AG08396 (cell line): ENCODE data around the gene COTL1.
"Not testable (repeated sequence)": the region's sequence is repeated elsewhere in the genome, so short reads cannot be mapped to it uniquely, and the experiment has no call there.

Experiments
- DNase-seq: peaks from one replicate; pipeline ENCODE4 v3.0.0; 2012; ENCODE audit warnings: low spot score, mixed read lengths

Gene COTL1

DNA sequence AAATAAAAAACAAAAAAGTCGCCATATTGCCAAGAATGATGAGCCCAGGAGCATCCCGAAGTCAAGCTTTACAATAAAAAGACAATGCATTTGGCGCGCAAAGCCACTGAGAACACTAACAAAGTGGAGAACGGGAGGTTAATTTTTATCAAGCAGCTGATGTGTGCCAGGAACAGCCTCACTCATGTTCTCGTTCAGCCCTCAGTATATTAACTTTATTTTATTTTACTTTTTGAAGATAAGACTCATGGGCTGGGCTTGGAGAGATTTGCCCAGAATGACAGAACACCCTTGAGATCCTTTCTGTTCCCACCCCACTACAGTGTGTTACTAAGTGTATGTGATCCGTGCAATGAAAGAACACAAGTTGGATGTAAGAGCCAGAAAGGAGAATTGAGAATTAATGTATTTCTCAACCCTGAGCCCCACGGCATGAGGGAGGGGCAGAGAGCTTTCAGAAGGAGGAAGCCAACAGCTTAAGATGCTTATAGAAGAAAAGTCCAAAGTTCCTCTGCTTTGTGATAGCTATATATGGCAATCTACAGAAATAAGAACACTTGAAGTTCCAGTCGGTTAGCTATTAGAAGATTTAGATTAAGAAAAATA lies 48.4 kb downstream of the COTL1 start:
- no peak for DNase-seq

DNA sequence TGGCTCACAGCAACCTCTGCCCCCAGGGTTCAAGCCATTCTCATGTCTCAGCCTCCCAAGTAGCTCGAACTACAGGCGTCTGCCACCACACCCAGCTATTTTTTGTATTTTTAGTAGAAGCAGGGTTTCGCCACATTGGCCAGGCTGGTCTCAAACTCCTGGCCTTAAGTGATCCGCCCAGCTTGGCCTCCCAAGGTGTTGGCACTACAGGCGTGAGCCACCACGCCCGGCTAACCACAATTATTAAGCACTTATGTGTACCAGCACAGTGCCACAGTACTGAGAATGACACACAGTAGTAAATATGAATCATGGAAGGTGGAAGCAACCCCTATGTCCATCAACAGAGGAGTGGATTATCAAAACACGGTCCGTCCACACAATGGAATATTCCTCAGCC lies 49.8 kb downstream of the COTL1 start:
- no peak for DNase-seq

DNA sequence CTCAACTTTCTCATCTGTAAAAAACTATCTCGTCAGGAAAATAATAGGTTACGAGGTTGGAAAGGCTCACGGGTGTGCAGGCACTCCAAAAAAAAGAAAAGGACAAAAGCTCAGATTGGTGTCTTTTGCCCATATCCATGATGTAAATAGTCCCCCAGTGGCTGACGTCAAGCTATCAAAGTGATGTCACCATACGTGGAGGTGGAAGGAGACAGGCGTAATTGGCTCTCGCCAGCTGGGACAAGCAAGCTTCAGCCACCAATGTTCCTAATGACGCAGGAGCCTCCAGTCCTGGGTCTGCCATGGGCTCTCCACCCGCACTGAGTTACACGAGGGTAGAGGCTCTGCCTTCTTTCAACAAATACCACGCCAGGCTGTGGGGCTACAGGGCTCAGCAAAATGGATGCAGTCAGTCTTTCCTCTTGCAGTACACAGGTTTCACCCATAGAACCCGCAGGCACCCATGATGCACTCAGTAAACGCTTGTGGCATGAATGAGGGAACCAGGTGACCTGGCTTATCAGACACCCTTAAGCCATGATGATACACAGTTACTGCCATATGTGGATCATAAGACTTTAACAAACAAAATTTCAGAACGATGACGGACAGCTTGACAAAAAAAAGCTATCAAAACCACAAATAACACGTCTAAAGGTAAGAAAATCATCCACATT lies 50.5 kb downstream of the COTL1 start:
- no peak for DNase-seq

DNA sequence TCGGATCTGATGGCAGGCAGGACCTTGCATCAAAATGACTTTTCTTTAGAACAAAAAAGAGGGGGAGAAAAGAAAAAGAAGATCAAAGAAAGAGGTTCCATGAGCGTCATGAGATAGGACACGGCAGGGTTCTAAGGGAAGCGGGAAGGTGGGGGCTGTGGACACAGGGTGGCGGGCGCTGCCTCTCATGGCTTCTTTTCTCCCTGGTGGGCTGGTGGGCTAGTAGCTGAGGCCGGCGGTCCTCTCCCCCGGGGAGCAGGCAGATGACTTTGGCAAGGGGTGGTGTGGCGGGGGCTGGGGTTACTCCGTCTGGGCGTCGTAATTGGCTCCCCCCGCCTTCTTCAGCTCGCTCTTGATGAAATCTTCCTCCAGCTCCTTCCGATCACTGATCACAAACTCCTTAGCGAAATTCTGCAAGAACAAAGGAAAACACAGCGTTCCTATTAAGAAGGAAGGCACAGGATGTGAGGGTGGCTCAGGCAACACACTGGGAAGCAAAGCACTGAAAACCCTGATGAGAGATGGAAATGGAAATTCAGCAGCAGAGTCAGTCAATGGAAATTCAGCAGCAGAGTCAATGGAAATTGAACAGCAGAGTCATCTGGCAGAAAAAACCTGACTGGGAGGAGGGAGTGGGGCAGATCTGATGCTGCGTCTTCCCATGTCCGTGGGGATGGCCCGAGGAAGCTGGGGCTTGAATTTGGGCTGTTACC lies 51.2 kb downstream of the COTL1 start:
- no peak for DNase-seq

DNA sequence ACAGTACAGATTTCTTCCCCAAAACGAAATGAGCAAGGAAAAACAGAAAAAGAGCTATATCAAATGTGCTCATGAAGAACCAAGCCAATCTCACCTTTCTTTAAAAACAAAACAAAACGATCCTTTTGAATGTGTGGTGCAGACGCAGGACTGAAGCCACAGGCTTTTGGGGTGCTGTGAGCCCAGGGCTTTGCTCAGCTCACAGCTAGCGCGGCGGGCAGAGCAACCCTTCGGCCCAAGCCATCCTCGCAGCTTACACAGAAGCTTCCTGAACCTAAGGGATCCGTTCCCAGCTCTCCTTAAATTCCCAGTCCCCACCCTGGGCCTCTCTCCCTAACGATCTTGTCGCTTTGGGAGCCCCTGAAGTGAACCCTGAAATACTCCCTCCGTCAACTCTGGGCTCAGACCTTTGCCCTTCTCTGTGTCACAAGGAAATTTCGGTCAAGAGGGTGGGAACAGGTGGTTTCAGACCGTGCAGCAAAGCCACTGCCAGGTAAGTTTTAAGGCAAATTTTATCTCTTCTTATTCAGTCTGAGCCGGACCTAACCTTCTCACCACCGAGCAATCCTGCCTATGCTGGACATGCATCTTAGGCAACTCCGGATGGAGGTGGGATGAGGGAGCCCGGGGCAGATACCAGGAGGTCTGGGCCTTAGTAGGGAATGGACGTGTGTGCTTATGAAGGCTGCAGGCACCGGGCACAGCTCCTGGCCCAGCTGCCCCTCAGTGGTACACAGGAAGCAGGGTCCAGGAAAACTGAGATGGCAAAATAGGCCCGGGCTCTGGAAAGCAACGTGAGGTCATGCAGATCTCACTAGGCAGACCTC lies 52.0 kb downstream of the COTL1 start:
- DNase-seq = no peak

DNA sequence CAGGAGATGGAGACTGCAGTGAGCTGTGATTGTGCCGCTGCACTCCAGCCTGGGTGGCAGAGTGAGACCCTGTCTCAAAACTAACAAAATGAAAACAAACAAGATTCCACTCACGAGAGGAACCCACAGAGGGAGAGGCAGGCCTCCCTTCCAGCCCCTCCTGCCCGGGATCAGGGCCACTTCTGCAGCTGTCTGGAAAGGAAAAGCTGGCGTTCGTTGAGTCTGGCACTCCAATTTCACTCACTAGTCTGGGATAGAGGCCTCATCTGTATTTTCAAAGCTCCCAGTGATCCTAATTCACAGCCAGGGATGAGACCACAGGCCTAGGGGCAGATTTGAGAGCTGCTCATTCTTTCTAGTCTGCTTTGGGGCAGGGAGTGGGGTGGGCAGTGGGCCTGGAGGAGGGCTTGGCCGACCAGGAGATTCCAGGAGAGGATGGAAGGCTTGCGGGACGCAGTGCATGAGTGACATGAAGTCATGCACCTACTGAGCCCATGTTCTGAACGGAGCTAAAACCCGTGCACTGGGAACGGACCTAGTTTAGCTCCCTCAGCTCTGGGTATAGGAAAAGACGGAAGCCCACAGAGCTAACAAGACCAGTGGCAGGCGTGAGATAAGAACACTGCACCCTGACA lies 54.0 kb downstream of the COTL1 start:
- DNase-seq = no peak

DNA sequence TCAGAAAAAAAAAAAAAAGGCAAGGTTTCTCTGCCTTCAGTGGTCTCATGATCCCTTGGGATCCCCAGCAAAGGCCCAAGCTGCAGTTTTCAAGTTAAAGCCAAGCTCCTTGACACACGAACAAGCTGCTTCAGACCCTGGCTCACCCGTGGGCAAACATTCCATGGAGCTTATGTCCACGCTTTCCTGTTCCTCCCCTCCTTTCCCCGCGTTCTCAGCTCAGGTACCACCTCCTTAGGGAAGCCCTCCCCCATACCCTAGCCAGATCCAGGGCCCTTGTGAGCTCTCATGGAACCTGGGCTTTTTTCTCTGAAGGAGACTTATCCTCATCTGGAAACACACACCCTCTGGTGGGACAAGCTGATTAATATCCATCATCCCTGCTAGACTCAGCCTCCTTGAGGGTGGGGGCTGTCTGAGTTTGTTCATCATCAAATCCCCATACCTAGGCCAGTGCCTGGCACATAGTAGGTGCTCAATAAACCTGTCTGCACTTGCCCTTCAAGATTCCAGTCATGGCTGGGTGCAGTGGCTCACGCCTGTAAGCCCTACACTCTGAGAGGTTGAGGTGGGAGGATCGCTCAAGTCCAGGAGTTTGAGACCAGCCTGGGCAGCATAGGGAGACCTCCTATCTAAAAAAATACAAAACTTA lies 54.7 kb downstream of the COTL1 start:
- DNase-seq = no peak

DNA sequence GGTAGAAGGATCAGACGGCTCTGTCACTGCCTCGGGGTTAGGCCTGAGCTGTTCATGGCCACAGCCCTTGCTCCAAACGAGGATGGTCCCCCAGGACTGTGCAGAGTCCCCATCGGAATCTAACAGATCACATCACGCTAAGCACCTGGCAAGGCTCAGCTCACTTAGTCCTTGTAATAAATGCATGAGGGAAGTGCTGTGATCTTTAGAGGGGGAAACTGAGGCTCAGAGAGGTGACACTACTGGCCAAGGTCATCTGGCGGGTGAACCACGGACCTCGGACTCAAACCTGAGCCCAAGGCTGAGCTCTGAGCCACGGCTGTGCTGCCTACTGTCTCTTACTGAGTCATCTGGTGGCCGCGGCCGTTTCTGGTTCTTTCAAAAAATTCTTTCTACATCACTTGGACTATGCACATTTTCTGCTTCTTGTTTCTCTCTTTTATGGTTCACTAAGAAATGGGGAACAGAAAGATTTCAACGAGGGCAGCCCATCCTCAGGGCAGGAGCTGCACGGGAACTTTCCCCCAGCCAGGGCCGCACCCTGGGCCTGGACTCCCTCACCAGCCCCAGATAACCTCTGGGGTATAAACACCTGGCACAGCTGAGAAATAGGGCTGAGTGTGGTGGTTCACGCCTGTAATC lies 55.6 kb downstream of the COTL1 start:
- DNase-seq = no peak

DNA sequence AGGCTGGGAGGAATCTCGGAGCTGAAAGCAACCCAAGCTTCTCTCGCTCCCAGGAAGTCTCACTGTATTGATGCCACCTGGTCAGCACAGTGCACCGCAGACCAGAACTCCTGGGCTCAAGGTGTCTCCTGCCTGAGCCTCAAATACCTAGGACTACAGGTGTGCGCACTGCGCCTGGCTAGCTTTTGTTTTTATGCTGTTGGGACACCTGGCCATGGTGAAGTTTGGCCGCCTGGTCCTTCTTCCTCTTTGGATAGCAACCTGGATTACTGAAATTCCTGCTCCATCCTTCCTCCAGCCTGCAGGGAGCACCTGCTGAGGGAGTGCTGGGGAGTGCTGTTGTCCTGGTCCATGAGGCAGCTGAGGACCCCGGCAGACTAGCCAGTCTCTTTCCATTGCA lies 56.6 kb downstream of the COTL1 start:
- no peak for DNase-seq

DNA sequence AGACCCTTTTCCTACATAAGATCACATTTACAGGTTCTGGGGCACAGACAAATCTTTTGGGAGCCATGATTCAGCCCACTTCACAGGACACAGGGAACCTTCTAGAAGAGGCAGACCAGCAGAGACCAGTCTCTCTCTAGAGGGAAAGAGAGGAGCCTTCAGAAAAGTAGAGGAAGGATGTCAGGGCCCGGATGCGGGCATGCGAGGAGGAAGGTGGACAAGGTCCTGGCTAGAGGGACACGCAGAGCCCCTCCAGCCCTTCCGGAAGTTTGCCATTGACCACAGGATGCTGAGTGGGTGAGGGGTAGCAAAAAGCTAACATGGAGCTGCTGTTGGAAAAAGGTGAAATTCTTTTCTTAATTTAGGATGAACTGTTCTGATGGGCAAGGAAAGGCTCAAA lies 57.6 kb downstream of the COTL1 start:
- DNase-seq = no peak

DNA sequence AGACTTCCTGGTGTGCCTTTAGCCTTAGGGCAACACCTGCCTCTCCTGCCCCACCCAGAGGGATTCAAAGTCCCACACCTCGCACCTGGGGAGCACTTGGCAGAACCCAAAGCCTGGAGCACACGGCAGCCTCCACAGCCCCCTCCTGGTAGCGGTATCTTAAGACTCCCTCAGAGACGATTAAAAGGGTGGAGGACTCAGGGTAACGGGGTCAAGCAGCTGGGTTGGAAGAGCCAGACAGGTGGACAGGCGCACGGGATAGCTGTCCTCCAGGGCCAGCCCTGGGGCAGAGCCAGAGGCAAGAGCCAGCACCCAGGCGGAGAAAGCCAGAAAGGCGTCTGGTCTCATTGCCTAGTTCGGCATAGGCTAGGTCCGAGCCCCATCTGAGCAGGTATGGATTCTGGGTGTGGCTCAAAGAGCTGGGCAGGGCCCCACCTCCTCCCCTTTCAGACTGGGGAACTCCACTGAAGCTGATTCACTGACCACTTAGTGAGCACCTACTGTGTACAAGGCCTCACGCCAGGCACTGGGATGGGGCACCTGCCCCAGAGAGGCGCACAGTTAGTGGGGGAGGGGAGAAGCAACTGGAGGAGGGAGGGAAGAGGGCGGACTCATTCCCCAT lies 58.5 kb downstream of the COTL1 start:
- no peak for DNase-seq

DNA sequence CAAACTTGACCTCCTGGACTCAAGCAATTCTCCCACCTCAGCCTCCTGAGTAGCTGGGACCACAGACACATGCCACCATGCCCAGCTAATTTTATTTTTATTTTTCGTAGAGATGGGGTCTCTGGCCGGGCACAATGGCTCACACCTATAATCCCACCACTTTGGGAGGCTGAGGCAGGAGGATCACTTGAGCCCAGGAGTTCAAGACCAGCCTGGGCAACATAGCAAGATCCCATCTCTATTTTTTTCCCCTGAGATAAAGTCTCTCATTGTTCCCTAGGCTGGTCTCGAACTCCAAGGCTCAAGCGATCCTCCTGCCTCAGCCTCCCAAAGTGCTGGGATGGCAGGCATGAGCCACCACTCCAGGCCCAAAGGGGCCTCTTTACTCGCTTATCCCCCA lies 59.0 kb downstream of the COTL1 start:
- DNase-seq = not testable (repeated sequence)

DNA sequence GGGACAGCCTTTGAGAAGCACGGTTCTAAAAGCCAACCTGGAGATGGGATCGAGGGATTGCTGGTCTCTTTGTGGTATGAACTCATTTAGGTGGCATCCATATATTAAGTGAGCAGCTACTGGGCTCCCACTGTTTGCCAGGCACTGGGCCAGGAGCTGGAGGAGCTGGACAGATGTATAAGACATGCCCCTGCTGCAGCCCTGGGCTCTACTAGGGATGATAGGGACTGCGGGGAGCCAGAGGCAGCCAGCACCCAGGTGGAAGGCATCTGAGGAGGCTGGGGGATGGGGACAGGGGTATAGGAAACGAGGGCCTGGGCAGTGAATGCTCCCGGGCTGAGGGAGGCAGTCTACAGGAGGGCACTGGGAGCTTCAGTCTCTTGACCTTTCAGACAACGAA lies 60.4 kb downstream of the COTL1 start:
- DNase-seq = no peak

DNA sequence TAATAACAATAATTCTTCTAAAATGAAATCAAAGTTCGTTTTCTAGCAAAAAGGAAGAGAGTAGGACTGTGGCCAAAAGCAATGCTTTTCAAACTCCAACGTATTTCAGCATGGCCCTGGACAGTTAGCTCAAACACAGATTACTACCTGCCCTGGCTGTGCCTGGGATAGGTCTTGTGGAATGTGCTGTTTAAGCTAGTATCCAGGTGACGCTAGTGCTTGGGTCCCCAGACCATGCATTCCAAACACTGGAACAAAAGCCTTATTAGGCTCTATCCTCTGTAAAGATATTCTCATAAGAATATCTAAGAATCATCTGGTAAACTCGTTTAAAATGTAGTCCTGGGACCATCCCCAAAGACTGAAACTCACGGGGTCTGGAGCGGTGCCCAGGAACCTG lies 60.8 kb downstream of the COTL1 start:
- DNase-seq = no peak

DNA sequence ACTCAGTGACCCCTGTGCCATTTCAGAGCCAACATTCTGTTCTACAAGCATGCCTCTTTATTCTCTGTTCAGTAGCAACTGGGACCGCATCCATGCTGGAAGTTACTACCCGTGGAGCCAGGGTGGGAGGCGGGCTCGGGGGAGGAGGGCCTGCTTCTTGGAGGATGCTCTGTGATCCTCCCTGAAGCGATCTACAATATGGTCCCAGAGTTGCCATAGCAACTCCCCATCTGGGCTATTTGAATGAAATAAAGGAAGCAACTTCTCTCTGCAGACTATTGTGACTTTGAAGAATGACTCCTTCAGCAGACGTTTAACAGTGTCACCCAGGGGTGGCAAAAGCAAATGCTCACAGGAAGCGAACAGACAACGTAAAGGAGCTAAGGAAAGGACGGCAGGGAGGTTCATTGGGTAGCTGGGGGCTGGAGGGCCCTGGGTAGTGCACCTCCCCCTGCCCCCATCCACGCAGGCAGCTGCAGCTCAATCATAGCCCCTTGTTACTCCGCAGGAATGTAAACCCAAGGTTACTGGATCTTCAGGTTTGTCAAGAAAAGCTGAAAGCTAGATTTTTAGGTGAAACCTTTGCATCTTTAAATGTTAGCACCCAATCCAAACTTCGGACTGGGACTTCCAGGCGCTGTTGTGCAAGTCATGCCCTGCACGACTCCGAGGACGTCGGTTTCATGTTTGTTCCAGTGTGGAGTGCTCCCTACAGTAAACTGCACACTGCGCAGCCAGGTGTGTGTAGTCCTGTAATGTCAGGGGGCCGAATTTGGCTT lies 62.3 kb downstream of the COTL1 start:
- no peak for DNase-seq

DNA sequence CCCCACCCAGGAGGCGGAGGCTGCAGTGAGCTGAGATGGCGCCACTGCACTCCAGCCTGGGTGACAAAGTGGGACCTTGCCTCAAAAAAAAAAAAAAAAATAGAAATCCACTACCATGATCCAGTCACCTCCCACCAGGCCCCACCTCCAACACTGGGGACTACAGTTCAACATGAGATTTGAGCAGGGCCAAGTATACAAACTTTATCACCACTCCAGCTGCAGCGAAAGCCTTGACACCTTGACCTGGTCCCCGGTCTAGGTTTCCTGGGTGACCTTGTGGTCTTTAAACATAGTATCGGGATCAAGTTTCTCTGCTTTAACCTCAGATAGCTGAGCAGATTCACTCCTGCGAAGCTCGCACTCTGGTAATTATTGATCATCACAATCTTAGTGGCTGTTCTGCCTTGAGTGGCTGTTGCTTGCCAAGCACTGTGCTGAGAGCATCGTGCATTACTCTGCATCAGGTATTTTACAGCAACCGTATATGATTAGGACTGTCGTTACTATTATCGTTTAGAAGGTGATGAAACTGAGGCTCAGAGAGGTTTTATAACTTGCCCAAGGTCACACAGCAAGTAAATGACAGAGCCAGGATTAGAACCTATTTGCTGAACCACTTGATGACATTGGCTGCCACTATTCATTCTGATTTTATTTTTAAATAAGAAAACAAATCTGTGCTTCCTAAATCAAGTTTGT lies 63.1 kb downstream of the COTL1 start:
- DNase-seq = no peak

DNA sequence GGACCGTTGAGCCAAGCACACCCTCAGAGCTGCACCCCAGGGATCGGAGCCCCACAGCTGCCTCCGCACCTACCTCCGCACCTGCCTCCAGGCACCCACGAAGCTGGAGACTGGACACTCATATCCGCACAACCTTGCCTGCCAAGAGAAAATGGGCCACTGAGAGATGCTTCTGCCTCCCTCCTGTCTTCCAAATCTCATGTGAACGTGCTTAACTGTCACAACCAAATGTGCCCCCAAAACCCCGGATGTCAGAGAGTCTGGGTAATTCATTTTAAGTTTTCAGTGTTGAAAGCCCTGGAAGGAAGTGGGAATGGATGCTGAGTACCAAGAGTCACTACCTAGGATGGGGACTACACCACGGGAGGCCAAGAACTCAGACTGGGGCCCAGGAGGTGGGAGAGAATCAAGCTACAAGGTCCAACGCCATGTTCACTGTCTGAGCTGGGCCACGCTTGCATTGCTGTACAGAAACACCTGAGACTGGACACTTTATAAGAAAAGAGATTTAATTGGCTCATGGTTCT lies 63.9 kb downstream of the COTL1 start:
- no peak for DNase-seq

DNA sequence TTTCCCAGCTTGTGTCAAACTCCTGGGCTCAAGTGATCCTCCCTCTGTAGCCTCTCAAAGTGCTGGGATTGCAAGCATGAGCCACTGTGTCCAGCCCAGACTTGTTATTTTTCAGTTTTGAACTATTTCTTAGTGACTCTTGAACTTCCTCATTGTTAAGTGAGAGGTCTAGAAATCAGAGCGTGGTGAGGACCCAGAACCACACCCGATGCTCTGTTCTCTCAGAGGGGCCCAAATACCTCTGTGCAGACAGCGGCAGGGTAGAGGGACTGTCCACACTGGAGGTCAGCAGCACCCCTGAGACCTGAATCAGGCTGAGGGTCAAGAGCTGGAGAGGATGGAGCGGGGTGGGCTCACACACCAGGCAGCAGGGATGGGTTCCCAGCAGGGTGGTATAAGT lies 65.7 kb downstream of the COTL1 start:
- DNase-seq = no peak

DNA sequence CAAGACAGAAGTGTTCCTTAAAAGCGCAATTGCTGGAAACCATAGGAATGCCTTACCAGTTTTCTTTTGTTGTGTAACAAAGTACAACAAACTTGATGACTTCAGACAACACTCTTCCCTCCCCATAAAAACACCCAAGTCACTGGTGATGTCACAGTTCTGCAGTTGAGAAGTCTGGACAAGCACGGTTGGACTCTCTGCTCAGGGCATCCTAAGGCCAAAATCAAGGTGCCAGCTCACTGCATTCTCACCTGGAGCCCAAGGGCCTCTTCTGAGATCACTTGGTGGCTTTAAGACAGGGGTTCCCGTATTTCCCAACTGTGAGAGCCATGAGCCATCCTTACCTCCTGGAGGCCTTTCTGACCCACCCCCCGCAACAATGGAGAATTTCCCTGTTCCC lies 67.8 kb downstream of the COTL1 start:
- no peak for DNase-seq
